ENCODE data around the gene VAV2. TPM values are rescaled to one million over a fixed set of nuclear protein-coding genes. Genes with fewer than 3 reads are reported as not detected.

VAV2 gene
- total and polyA plus RNA-seq, 2 experiments from 2014 or later = 10.8 to 15.3 TPM

GRCh38 chr9:133884907-133885744 is 107.0 kb downstream of the VAV2 start:
- Histone ChIP-seq H3K27ac (no peak overlapping the region), H3K27me3 (no peaks in the 10 kb centered on the region), H3K9me3 (ENCODE audit: low read depth) (no peaks in the 10 kb centered on the region), H3K4me1 (ENCODE audit: low read depth) (peaks cover 37% of the 10 kb centered on the region), H3K36me3 (no peaks in the 10 kb centered on the region), H3K4me3 (no peak overlapping the region)
- DNase-seq (ENCODE audit: low read depth in 1 of 2, low spot score in 1 of 2) = no peak
- no peak for TF ChIP-seq CTCF (IDR thresholded peaks at IDR 0.05; ENCODE audit: low read depth, low read length)

GRCh38 chr9:133882849-133883755 is 109.0 kb downstream of the VAV2 start:
- Histone ChIP-seq H3K9me3 (ENCODE audit: low read depth) (no peaks in the 10 kb centered on the region), H3K4me1 (ENCODE audit: low read depth) (peaks cover 30% of the 10 kb centered on the region), H3K36me3 (no peaks in the 10 kb centered on the region), H3K4me3 (no peak overlapping the region), H3K27ac (no peak overlapping the region), H3K27me3 (no peaks in the 10 kb centered on the region)
- no peak for DNase-seq (ENCODE audit: low read depth in 1 of 2, low spot score in 1 of 2)
- no peak for TF ChIP-seq CTCF (IDR thresholded peaks at IDR 0.05; ENCODE audit: low read depth, low read length)

- no peak for TF ChIP-seq CTCF (IDR thresholded peaks at IDR 0.05; ENCODE audit: low read depth, low read length)
- Histone ChIP-seq H3K27me3 (no peaks in the 10 kb centered on the region), H3K9me3 (ENCODE audit: low read depth) (no peaks in the 10 kb centered on the region), H3K4me1 (ENCODE audit: low read depth) (peaks cover 21% of the 10 kb centered on the region), H3K4me3 (no peak overlapping the region), H3K36me3 (no peaks in the 10 kb centered on the region), H3K27ac (peak overlapping the region; percentile 48)
- DNase-seq (ENCODE audit: low read depth in 1 of 2, low spot score in 1 of 2) = no peak
Observed at GRCh38 chr9:133881671-133882381, 110.3 kb downstream of the VAV2 start.

GRCh38 chr9:133880851-133881661 is 111.1 kb downstream of the VAV2 start:
- no peak overlapping the region for H3K4me3 ChIP-seq
- H3K27ac ChIP-seq = peak overlapping the region; percentile 48
- no peak for TF ChIP-seq CTCF (IDR thresholded peaks at IDR 0.05; ENCODE audit: low read depth, low read length)
- H3K9me3 ChIP-seq (ENCODE audit: low read depth) = no peaks in the 10 kb centered on the region
- no peaks in the 10 kb centered on the region for H3K27me3 ChIP-seq
- DNase-seq (ENCODE audit: low read depth in 1 of 2, low spot score in 1 of 2) = peak in 1 of 2 donors; percentile 42
- H3K4me1 ChIP-seq (ENCODE audit: low read depth) = peaks cover 21% of the 10 kb centered on the region
- no peaks in the 10 kb centered on the region for H3K36me3 ChIP-seq

All from cardiac muscle cell (in vitro differentiated cells and primary cell).